Measurements from ENCODE around the gene BICRA.

- TF ChIP-seq CTCF (IDR thresholded peaks at IDR 0.05; ENCODE audit: control extremely low read depth in 1 of 3, insufficient read depth in 1 of 3, low read depth in 1 of 3, low read length in 3 of 3) (no peak), SRF (IDR thresholded peaks at IDR 0.05; ENCODE audit: low read depth, low read length) (no peak), JUN (IDR thresholded peaks at IDR 0.05; ENCODE audit: low read depth, low read length) (no peak), SAP30 (IDR thresholded peaks at IDR 0.05; ENCODE audit: insufficient read depth, insufficient replicate concordance, low read length) (no peak), POLR2A (IDR thresholded peaks at IDR 0.05; ENCODE audit: control extremely low read depth in 1 of 2, low read depth in 2 of 2, low read length in 2 of 2) (no peak), CBX5 (IDR thresholded peaks at IDR 0.05; ENCODE audit: low read depth, low read length) (no peak), TAF1 (IDR thresholded peaks at IDR 0.05; ENCODE audit: low read depth, low read length) (no peak), RAD21 (IDR thresholded peaks at IDR 0.05 in 1 of 2, conservative IDR thresholded peaks at IDR 0.05 in 1 of 2; ENCODE audit: low read depth in 2 of 2, low read length in 2 of 2) (no peak), SP1 (IDR thresholded peaks at IDR 0.05; ENCODE audit: low read depth, low read length) (no peak), CEBPB (IDR thresholded peaks at IDR 0.05; ENCODE audit: low read depth, low read length) (no peak)
Observed at GRCh38 chr19:47698631-47699359, 89.9 kb downstream of the BICRA start.

All from H1 (cell line).